NCI-H2081 (cell line): ENCODE results near the gene RAB23.
"Not testable (repeated sequence)": the region's sequence is repeated elsewhere in the genome, so short reads cannot be mapped to it uniquely, and the experiment has no call there.

Experiments used
- DNase-seq, 2 experiments: peaks; one replicate each; lab custom pipeline; 2025; lab: John Stamatoyannopoulos, UW

RAB23 gene

GRCh38 chr6:57221936-57222742 is at the start of gene RAB23:
Gene RAB23, minus strand, starts transcription at chr6:57222307. Its CDS starts 11,927 bp downstream, at chr6:57210380.
- DNase-seq: peak; percentile 78 to 84

- no peak for DNase-seq
These were observed 46.2 kb upstream of the RAB23 start for GRCh38 chr6:57268294-57268640.

DNA sequence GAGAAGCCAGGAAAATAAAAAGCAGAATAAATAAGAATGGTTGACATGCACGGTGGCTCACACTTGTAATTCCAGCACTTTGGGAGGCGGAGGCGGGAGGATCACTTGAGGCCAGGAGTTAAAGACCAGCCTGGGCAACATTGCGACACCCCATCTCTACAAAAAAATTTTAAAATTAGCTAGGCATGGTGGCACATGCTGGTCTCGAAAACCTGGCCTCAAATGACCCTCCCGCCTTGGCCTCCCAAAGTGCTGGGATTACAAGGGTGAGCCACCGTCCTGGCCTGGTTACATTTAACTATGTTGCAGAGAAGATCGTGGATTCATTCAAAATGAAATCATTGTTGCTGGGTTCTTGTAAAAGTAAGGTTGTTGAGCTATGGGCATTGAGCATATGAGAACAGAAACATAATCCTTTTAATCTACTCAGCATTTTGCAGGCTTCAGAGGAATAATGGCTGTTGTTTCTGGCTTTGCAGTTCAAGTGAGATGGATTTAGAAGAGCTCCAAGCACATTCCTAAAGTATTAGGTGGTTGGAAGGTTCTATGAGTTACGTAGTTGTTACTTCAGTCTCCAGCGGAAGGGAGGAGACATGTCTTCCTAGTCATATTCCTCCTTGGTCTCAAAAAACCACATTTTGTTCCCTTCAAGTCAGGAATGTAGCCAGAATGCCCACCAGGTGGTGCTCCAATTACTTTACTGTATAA is 45.6 kb upstream of the RAB23 start:
- peak in 1 of 2 experiments; percentile 1 for DNase-seq

DNA sequence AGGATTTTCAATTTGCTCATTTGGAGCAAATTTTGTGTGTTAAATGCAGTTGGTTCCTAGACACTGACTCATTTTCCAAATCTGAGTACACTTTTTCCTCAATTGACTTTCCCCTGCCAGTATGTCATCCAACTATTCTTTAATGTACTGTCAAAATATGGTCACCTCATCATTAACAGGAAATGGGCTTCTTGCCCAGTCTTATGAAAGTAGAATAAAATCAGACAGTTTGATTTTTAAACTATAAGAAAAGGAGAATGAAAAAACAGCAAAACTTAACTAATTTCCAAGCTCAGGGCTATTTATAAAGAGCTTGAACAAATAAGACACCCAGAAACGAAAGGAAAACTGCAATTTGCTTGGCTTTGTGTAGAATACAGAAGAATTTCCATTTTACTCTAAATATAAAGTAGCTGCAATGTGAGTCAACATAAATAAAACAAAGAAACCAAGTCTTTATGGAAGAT is 43.7 kb upstream of the RAB23 start:
- no peak for DNase-seq

DNA sequence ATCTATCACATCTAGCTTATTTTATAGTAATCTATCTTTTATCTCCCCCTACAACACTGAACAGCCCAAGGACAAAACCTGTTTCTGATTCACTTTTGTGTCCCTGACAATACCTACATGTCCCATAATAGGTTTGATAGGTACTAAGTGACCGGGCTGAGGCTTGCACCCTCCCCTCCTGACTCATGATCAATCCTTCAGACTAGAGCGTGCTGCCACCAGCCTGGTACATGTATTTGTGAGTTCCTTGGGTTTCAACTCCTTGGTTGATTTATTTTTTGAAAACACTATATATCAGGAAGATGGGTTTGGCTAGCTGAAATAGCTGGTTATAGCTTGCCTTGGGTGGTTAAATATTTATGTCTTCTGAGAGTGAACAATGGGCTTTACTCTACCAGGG is 41.6 kb upstream of the RAB23 start:
- DNase-seq: no peak

GRCh38 chr6:57262901-57263694 is 41.0 kb upstream of the RAB23 start:
- DNase-seq: no peak

DNA sequence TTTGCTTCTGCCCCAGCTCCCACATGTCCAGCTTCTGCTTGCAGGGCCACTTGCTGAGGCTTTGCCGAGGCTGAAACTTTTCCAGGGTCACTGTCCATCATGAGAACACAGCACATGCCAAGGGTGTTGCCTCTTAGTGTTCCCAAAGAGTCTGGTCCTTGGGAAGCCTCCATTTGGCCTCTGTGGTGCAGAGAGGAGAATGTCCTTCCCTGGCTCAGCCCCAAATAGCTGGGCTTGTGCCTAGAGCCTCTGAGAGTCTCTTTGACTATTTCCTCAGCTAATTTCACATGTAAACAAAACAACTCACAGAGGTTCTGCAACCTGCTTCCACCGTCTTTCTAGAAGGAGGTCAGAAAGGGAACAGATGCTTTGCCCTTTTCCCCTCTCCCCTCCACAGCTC is 40.4 kb upstream of the RAB23 start:
- no peak for DNase-seq

- no peak for DNase-seq
These were observed 39.8 kb upstream of the RAB23 start for GRCh38 chr6:57261926-57262325.

- no peak for DNase-seq
These were observed 37.0 kb upstream of the RAB23 start for GRCh38 chr6:57259064-57259463.

GRCh38 chr6:57257911-57258541 is 35.9 kb upstream of the RAB23 start:
- no peak for DNase-seq

DNA sequence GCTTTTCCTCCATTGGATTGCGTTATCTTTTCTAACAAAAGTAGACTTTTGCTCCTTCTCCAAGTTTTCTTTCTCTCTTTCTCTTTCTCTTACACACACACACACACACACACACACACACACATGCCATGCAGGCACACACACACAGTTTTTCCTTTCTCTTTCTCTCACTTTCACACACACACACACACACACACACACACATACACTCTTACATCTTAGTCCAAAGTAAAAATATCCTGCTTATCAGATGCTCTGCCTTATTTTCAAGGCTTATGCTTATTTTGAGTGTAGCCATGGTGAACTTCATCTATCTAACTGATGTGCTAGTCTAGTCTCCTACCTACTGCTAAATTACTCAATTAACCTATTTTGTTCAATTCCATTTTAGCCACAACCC is 34.4 kb upstream of the RAB23 start:
- DNase-seq: no peak

- no peak for DNase-seq
These were observed 33.5 kb upstream of the RAB23 start for GRCh38 chr6:57255451-57256169.

DNA sequence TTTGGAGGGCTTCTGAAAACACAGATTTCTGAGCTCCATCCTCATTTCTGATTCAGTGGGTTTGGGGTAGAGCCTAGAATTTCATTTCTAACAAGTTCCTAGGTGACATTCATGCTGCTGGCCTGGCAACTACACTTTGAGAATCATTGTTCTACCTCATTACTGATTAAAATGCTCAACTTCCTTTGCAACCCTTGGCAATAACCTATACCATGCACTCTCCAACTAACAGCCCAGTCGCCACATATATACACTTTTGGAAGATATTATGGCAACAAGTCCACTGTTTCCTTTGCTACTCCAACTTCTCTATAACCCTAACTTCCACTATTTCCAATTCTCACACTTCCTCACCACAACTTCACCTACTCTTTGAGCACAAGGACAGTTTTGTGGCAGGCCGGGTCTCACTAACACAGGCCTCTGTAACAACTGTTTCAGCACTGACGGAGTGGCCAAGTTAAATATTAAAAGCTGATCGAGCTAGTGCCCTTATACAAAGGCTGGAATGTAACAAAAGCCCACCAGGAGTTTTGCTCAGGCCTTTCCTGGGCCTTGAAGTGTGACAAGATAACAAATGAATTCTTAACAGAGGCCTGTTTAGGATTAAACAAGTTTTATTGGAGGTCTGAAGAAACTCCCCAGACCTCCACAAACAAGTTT is 32.1 kb upstream of the RAB23 start:
- no peak for DNase-seq

DNA sequence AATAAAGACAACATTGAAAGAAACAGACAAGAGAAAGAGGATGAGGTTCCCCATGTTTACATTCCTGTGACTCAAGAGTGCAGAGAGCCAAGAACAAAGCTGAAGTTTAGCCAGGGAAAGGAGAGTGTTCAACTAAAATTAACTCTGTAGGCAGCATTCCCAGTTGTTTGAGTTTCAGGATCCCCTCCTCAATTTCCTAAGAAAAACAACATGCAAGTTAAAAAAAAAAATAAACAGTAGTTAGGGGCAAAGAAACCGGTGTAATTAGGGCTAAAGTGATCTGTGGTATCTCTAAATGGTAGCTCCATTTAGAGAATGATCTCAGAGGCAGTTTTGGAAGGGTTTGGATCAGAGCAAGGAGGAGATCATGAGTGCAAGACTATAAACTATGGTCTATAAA is 30.9 kb upstream of the RAB23 start:
- DNase-seq: no peak

- DNase-seq: no peak
These were observed 30.0 kb upstream of the RAB23 start for GRCh38 chr6:57252137-57252536.

DNA sequence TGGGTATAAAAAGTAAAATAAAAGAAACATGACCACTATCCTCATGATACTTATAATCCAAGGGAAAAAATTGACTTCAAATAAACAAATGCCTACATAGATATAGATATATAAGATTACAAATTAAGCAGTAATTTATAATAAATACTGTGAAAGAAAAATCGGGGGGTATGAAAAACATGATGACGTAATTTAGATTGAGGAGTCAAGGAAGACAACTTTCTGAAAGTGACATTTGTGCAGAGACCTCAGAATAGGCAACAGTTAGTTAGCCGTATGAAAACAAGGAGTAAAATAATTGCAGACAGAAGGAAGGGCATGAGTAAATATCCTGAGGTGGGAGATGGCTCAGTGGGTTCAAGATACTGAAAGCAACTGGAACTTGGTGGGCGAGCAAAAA is 28.2 kb upstream of the RAB23 start:
- DNase-seq: no peak

DNA sequence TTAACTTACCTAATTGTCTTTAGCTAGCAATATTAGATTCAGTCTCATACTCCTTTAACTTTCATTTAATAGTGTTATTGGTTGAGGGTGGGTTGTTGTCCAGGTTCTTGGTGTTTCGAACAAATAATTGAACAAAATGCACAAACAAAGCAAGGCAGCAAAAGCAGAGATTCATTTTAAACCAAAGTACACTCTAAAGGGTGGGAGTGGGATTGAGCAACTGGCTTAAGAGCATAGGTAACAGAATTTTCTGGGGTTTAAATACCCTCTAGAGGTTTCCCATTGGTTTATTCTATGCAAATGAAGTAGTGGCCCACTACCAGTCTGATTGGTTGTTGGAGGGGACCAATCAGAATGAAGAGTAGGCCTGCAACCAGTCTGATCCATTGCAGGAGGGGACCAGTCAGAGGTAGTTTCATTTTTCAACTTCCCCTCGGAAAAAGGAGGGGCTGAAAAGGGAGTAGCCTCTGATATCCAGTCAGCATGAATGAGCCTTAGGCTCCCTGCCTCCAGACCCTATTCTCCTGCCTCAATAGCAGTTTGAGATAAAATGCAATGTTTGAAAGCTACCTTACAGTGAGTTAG is 26.3 kb upstream of the RAB23 start:
- no peak for DNase-seq

GRCh38 chr6:57247603-57248002 is 25.5 kb upstream of the RAB23 start:
- DNase-seq: no peak

- no peak for DNase-seq
These were observed 24.2 kb upstream of the RAB23 start for GRCh38 chr6:57246307-57246706.

DNA sequence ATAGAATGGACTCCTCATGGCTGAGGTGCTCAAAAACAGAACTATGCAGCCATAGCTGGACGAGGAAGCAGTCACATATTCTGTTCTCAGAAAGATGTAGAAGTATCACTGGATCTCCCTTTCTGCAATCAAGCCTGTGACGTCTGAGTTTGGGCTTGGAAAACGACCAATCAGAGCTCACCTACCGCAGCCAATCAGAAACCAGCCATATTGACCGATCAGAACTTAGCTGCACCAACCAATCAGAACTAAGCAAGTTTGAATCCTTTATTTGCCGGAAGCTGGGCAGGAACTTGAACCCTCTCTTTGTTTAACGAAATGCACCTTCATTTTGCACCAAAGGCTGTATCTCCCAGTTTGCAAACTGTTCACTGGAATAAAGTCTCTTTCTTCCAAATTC is 21.8 kb upstream of the RAB23 start:
- no peak for DNase-seq

DNA sequence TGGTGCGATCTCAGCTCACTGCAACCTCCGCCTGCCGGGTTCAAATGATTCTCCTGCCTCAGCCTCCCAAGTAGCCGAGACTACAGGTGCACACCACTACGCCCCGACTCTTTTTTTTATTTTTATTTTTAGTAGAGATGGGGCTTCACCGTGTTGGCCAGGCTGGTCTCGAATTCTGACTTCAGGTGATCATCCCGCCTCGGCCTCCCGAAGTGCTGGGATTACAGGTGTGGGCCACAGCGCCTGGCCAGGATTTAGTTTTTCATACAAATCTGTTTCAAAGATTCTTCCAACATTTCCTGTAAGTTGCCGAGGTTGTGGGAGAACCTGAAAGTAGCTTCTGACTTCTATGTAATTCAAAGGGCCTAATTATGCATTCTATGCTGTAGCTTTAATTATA is 21.4 kb upstream of the RAB23 start:
- not testable (repeated sequence) for DNase-seq
